OCI-LY3 (cell line): Measurements from ENCODE around the gene AFF1.

ENCODE experiments used
- H2AFZ ChIP-seq: fragments of 200-600, 300-600 bp; shearing (Covaris generic); 2 replicates; pipeline ENCODE4 v1.6.0; 2014; ENCODE audit warnings: antibody characterized with exemption, low read depth, low read length
- H3K27ac ChIP-seq: fragments of 200-600, 300-600 bp; sonication (generic); 2 replicates; pipeline ENCODE4 v1.5.1; 2014; ENCODE audit warnings: mild to moderate bottlenecking, low read length, moderate library complexity, mixed read lengths
- H3K27me3 ChIP-seq: fragments of 200-600, 300-600 bp; sonication (generic); 2 replicates; pipeline ENCODE4 v1.6.1; 2014; ENCODE audit warnings: low read depth, low read length, mixed read lengths
- H3K36me3 ChIP-seq: fragments of 200-600, 300-600 bp; sonication (generic); replicated peaks from 2 replicates; pipeline ENCODE3; 2014; ENCODE audit warnings: low read depth, low read length, mixed read lengths
- H3K4me1 ChIP-seq: fragments of 300-600, 200-600 bp; sonication (generic); 2 replicates; pipeline ENCODE4 v1.6.1; 2014; ENCODE audit warnings: low read length, mixed read lengths
- H3K4me2 ChIP-seq: fragments of 200-600, 300-600 bp; sonication (generic); 2 replicates; pipeline ENCODE4 v1.6.1; 2014; ENCODE audit warnings: low read length, mixed read lengths
- H3K4me3 ChIP-seq: fragments of 300-600, 200-600 bp; sonication (generic); 2 replicates; pipeline ENCODE4 v1.5.1; 2014; ENCODE audit warnings: antibody characterized with exemption, mild to moderate bottlenecking, low read length, moderate library complexity
- H3K79me2 ChIP-seq: fragments of 300-600, 200-600 bp; shearing (Covaris generic); 2 replicates; pipeline ENCODE4 v1.6.1; 2014; ENCODE audit warnings: mild to moderate bottlenecking, low read length, mixed read lengths
- H3K9ac ChIP-seq: fragments of 300-600, 200-600 bp; shearing (Covaris generic); 2 replicates; pipeline ENCODE4 v1.6.0; 2014; ENCODE audit warnings: mild to moderate bottlenecking, low read length, moderate library complexity
- H3K9me3 ChIP-seq: fragments of 200-600, 300-600 bp; shearing (Covaris generic); 2 replicates; pipeline ENCODE4 v1.6.1; 2014; ENCODE audit warnings: low read length, mixed read lengths; ENCODE audit not compliant: insufficient read depth
- H4K20me1 ChIP-seq: fragments of 200-600, 300-600 bp; sonication (generic); 2 replicates; pipeline ENCODE4 v1.6.1; 2016; ENCODE audit warnings: low read length, mixed read lengths; ENCODE audit not compliant: insufficient read depth
- CTCF ChIP-seq: fragments of 200-600, 300-600 bp; sonication (generic); IDR thresholded peaks from 2 replicates; pipeline ENCODE4 v1.5.1; 2014; ENCODE audit warnings: antibody characterized with exemption, low read length, low read depth
- EZH2phosphoT487 ChIP-seq: fragments of 200-600 bp; shearing (Covaris generic); IDR thresholded peaks from 2 replicates; pipeline ENCODE4 v1.6.1; 2018; ENCODE audit warnings: antibody characterized with exemption, mixed run types, low read depth

AFF1 gene

GRCh38 chr4:86950831-86951525 lies 16.2 kb downstream of the AFF1 start:
- H3K9ac ChIP-seq, result no peak overlapping the region
- H3K4me3 ChIP-seq, result no peak overlapping the region
- H3K79me2 ChIP-seq, result peaks cover 11% of the 10 kb centered on the region; the same call in 1 of the 2 replicates
- no peaks in the 10 kb centered on the region for H3K9me3 ChIP-seq
- no peak overlapping the region for H3K4me2 ChIP-seq
- no peak overlapping the region for H3K27ac ChIP-seq
- peaks cover 8% of the 10 kb centered on the region for H3K36me3 ChIP-seq
- H3K27me3 ChIP-seq, result no peaks in the 10 kb centered on the region
- peaks cover 21% of the 10 kb centered on the region; the same call in 1 of the 2 replicates for H4K20me1 ChIP-seq
- TF ChIP-seq CTCF (no peak), EZH2phosphoT487 (no peak)
- H2AFZ ChIP-seq, result no peak overlapping the region
- peaks cover 11% of the 10 kb centered on the region for H3K4me1 ChIP-seq

- no peak overlapping the region for H3K9ac ChIP-seq
- H3K36me3 ChIP-seq, result peaks cover 13% of the 10 kb centered on the region
- no peak overlapping the region for H2AFZ ChIP-seq
- H3K27ac ChIP-seq, result no peak overlapping the region
- H4K20me1 ChIP-seq, result no peaks in the 10 kb centered on the region
- H3K27me3 ChIP-seq, result no peaks in the 10 kb centered on the region
- no peak overlapping the region for H3K4me3 ChIP-seq
- no peaks in the 10 kb centered on the region for H3K9me3 ChIP-seq
- peaks cover 46% of the 10 kb centered on the region for H3K4me1 ChIP-seq
- peaks cover 4% of the 10 kb centered on the region; the same call in 1 of the 2 replicates for H3K79me2 ChIP-seq
- no peak for TF ChIP-seq CTCF
- TF ChIP-seq EZH2phosphoT487, result no peak
- H3K4me2 ChIP-seq, result no peak overlapping the region
These were observed 21.2 kb downstream of the AFF1 start for GRCh38 chr4:86955888-86956451.

- H3K79me2 ChIP-seq, result peaks cover 4% of the 10 kb centered on the region; the same call in 1 of the 2 replicates
- peaks cover 56% of the 10 kb centered on the region for H3K4me1 ChIP-seq
- H3K36me3 ChIP-seq, result peaks cover 13% of the 10 kb centered on the region
- no peak overlapping the region for H3K9ac ChIP-seq
- peak overlapping the region; percentile 65 for H3K4me2 ChIP-seq
- no peak overlapping the region for H2AFZ ChIP-seq
- no peak for TF ChIP-seq CTCF
- TF ChIP-seq EZH2phosphoT487, result no peak
- no peaks in the 10 kb centered on the region for H3K9me3 ChIP-seq
- H3K27me3 ChIP-seq, result no peaks in the 10 kb centered on the region
- H3K27ac ChIP-seq, result peak overlapping the region; percentile 48
- H3K4me3 ChIP-seq, result peak overlapping the region; percentile 38; the same call in 1 of the 2 replicates
- H4K20me1 ChIP-seq, result no peaks in the 10 kb centered on the region
These were observed 22.4 kb downstream of the AFF1 start for GRCh38 chr4:86957215-86957614.
